Stimulated activated CD8-positive, alpha-beta memory T cell treated with anti-CD3 and anti-CD28 coated beads, Interleukin-15, amount 100 ng/mL, for 4 hours (primary cell): Measurements from ENCODE around the gene ELP4.
"Not testable (repeated sequence)": the region's sequence is repeated elsewhere in the genome, so short reads cannot be mapped to it uniquely, and the experiment has no call there.

Experiments used
- DNase-seq, 2 donors: peaks; one replicate each; pipeline ENCODE4 v3.0.0-alpha.2; 2020; ENCODE audit warnings: low read depth in 2 of 2

Gene ELP4

DNA sequence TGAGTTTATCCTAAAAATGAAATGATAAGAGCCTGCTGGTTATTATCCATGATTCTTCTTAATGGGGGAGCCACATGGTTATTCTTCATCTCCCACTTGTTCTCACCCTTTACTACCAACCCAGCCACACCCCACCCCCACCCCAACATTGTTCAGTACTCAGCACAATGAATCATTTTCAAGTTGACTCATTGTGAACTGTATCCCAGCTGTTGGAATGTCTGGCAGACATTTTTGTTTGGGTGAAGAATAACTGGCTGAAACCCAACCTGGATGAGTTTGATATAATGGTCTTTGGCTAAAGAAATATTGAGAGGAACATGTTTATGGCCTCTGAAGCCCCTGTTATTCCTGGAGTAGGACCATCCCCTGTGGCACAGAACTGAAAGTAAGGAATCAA is 136.2 kb downstream of the ELP4 start:
- DNase-seq, result no peak

GRCh38 chr11:31646216-31646615 is 136.6 kb downstream of the ELP4 start:
- DNase-seq, result no peak

GRCh38 chr11:31649129-31649966 is 139.8 kb downstream of the ELP4 start:
- DNase-seq, result no peak

- no peak for DNase-seq
These were observed 141.6 kb downstream of the ELP4 start for GRCh38 chr11:31651208-31651607.

- DNase-seq, result no peak
These were observed 142.3 kb downstream of the ELP4 start for GRCh38 chr11:31651822-31652221.

GRCh38 chr11:31652528-31652927 is 143.0 kb downstream of the ELP4 start:
- no peak for DNase-seq

DNA sequence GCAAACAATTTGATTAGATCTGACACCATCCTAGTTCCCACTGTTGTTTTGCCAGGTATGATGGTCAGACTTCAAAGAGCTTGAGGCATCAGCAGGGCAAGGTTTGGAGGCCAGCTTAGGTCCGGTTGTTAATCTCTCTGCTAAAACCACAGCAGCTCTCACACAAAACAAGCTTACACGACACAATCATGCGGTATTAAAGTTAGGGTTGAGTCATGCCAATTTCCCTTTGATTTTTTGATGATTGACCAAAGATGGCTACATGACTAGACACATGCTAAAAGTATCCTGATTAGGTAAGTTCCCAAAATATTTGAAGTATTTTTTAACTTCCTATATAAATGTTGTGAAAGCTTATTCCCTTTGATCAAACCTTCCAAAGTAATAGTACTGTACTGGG is 145.9 kb downstream of the ELP4 start:
- no peak for DNase-seq

DNA sequence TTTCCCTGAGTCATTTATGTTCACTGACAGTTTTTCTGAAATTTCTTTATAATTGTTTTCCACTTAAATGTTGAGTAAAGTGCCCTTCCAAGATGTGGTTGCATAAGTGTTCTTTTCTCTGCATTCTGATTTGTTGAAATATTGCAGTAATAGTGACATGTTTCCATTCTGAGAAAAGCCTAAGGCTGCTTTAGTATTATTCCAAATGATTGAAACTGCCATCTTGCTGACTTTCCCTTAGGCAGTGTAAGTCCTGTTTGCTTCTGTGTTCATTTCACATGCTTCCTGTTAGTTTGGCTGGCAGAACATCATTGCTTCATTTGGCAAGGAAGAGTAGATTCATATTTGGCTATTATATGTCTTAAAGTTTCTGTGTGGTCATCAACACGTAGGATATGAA is 146.5 kb downstream of the ELP4 start:
- no peak for DNase-seq

DNA sequence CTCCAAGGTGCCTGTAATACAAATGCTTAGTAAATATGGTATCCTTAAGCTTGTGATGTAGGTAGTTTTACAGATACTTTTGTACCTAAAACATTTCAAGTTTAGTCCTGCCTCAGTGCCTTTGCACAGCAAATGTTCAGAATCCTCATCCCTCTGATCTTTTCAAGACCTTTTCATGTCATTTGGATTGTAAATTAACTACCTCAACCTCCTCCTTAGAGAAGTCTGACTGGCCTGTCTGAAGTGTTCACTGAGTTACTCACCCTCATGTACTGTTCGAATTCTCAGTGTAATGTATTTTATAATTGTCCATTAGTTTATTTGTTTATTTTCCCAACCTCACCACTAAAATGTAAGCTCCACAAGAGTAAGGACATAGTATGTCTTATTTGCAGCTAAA is 147.5 kb downstream of the ELP4 start:
- no peak for DNase-seq

DNA sequence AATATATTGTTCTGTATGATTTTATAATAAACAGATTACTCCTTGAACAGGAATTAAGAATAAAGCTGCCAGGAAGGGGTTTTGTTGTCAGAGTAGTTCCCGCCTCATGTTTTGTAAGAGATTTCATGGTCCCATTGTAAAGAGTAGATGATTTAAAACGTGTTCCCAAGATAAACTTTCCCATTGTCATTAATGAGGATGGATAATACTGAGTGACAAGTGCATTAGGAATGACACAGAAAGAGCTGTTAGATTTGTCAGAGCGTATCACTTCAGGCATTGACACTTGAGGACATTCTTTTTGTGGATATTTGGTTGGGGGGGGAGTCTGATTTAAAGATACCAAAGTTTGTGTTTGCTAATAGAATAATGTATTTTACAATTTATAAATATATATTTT is 154.6 kb downstream of the ELP4 start:
- DNase-seq, result no peak

GRCh38 chr11:31664954-31665353 is 155.4 kb downstream of the ELP4 start:
- no peak for DNase-seq

DNA sequence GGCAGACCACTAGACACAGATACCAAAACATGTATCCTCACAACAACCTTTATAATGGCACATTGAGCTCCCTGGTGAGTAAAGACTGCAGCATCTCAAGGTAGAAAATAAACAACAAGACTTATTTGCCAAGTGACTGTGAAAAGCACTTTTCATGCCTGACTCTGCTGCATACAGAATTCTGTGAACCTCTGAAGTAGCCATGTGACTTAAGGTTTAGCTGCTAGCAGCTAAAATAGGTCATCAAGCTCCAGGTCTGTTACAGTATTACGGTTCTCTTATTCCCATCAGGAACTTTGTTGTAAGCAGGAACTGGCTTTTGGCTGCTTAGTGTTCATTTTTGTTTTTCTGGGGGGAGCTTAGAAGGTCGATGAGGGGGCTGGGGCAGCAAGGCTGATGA is 162.1 kb downstream of the ELP4 start:
- DNase-seq, result no peak

DNA sequence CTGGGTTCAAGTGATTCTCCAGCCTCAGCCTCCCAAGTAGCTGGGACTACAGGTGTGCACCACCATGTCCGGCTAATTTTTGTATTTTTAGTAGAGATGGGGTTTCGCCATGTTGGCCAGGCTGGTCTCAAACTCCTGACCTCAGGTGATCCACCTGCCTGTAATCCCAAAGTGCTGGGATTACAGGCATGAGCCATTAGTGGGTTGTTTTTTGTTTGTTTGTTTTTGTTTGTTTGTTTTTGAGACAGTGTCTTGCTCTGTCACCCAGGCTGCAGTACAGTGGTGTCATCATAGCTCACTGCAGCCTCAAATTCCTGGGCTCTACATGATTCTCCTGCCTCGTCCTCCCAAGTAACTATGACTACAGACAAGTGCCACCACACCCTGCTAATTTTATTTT is 163.5 kb downstream of the ELP4 start:
- not testable (repeated sequence) for DNase-seq

GRCh38 chr11:31676280-31676982 is 166.9 kb downstream of the ELP4 start:
- no peak for DNase-seq

DNA sequence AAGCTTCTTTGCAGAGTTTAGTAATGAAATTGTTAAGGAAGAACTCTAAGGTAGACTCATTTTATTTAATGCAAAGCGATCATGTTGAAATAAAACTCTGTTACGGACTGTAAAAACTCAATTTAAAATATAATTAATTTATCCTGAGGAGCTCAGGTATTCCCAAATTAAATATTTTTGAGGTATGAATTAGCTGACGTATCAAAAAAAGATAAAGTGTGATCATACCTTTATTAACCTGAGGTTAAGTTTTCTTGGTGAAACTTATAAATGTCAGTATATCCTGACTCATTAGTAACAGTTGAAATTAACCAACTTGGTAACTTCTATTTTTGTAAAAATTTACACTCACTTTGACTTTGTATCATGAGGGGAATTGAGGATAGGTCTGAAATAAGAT is 171.2 kb downstream of the ELP4 start:
- no peak for DNase-seq

DNA sequence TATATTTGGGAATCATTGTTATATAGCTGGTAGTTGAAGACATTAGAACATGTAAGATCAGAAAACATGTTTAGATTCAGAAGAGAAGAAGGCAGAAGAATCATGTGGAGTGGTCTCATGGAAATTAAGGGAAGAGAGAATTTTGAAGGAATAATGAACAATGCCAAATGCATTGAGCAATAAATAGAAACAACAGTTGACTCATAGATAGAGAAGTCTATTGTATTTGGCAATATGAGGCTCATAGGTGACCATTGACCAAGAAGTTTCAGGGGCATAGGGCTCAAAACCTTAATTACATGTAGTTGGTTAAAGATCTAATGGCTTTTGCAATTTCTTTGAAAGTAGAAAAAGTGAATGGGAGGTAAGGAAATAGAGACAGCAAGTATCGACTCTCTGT is 177.7 kb downstream of the ELP4 start:
- no peak for DNase-seq

DNA sequence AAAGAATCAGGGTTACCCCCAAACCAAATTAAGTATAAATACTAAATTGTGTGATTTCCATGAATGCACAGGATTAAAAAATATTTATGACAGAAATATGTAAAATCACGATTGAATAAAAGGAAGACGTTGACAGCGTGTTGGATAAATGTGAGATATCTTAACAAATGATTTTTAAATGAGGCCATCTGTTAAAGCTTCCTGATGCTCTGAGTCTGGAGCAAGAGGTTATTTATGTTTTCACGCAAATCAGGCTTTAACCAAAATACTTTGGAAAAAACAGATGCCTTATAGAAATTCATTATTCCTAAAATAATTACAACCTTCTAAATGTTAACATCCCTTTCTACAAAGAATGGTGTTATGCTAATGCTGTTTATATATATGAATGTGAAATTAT is 178.3 kb downstream of the ELP4 start:
- no peak for DNase-seq

- no peak for DNase-seq
These were observed 180.0 kb downstream of the ELP4 start for GRCh38 chr11:31689559-31689958.

DNA sequence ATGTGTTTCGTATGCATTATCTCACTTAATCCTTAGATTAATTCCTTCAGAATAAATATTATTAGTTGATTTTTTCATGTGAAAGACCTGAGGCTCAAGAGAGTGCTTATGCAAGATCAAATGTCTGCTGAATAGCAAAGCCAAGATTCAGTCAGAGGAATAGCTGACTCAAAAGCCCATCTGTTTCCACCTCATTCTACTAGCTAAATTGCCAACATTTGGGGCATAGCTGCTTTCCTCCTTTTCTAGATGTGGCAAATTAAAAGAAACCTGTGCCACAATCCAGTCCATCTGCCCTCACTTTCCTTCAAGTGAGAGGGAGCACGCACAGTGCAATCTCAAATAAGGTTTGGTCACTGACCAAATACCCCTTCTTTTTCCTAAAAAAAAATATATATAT is 180.5 kb downstream of the ELP4 start:
- DNase-seq, result no peak

- no peak for DNase-seq
These were observed 180.9 kb downstream of the ELP4 start for GRCh38 chr11:31690516-31690915.

DNA sequence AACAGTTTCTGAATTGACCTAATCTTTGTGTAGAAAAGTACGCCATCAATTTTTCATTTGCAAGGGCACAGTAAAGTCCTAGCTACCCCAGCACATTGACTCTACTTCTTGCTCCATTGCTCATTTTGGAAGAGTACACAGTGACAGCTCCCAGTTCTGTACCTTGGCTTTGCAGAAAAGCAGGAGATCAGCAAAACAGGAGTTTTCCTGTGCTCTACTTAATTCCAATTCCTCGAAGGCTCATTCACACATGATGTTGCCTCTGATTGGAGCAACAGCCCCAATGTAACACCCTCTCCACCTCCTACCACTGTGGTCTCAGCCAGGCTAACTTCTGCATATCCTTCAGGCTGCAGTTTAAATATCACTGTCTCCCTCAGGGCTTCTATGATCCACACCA is 182.9 kb downstream of the ELP4 start:
- no peak for DNase-seq

GRCh38 chr11:31697049-31697448 is 187.5 kb downstream of the ELP4 start:
- not testable (repeated sequence) for DNase-seq

- DNase-seq, result no peak
These were observed 189.5 kb downstream of the ELP4 start for GRCh38 chr11:31699066-31699465.
